ENCODE measurements around the gene NYNRIN. TPM values are rescaled to one million over a fixed set of nuclear protein-coding genes. Genes with fewer than 3 reads are reported as not detected.

Gene NYNRIN
- polyA plus RNA-seq, 3 donors = 0.18 to 0.84 (median 0.40) TPM

- 95% methylated on average over 18 of the region's 18 CpGs for WGBS (ENCODE audit: insufficient coverage)
- no peak for TF ChIP-seq CTCF (IDR thresholded peaks at IDR 0.05)
- no peaks in the 10 kb centered on the region for H3K27me3 ChIP-seq (ENCODE audit: control insufficient read depth in 2 of 2, insufficient read depth in 2 of 2, low read length in 2 of 2)
- Mint-ChIP-seq H3K9me3 (no peaks in the 10 kb centered on the region), H3K27me3 (ENCODE audit: low read depth in 3 of 3) (peaks cover 2 to 4% (median 2%) of the 10 kb centered on the region in 3 donors), H3K27ac (no peak overlapping the region), H3K4me3 (no peak overlapping the region), H3K4me1 (no peaks in the 10 kb centered on the region), H3K36me3 (no peaks in the 10 kb centered on the region)
- intact Hi-C loops (cut with micrococcal nuclease) = loop anchor here in 1 of 2 donors (5.0 kb wide), 1 partner anchor 35 kb away; no protein-coding TSS in a partner anchor
- H3K4me3 ChIP-seq (replicated peaks in 1 of 3; ENCODE audit: low read depth in 2 of 3, low read length in 3 of 3) = no peak overlapping the region
- no peak overlapping the region for H3K27ac ChIP-seq (ENCODE audit: low read depth in 1 of 2, low read length in 2 of 2)
- no peaks in the 10 kb centered on the region for H3K9me3 ChIP-seq (replicated peaks in 1 of 2; ENCODE audit: control insufficient read depth in 1 of 2, insufficient read depth in 1 of 2, low read length in 2 of 2)
- H3K4me1 ChIP-seq (ENCODE audit: control insufficient read depth in 1 of 2, insufficient read depth in 2 of 2, low read length in 2 of 2) = no peaks in the 10 kb centered on the region
- no peak for DNase-seq
- H3K9ac ChIP-seq (ENCODE audit: insufficient read depth, low read length, poor library complexity, severe bottlenecking) = no peak overlapping the region
- no peaks in the 10 kb centered on the region for H4K20me1 ChIP-seq (ENCODE audit: insufficient read depth, low read length)
- H3K4me2 ChIP-seq (replicated peaks; ENCODE audit: extremely low read depth, low read length, poor library complexity, severe bottlenecking) = no peak overlapping the region
- H2AFZ ChIP-seq (ENCODE audit: insufficient read depth, low read depth, low read length, poor library complexity, severe bottlenecking) = no peak overlapping the region
- H3K79me2 ChIP-seq (ENCODE audit: insufficient read depth, low read length) = no peaks in the 10 kb centered on the region
- no peaks in the 10 kb centered on the region for H3K36me3 ChIP-seq (replicated peaks in 1 of 2; ENCODE audit: control insufficient read depth in 1 of 2, insufficient read depth in 2 of 2, low read length in 2 of 2)
Observed at GRCh38 chr14:24407608-24408325, 9.0 kb downstream of the NYNRIN start.

- H3K4me2 ChIP-seq (replicated peaks; ENCODE audit: extremely low read depth, low read length, poor library complexity, severe bottlenecking) = no peak overlapping the region
- no peaks in the 10 kb centered on the region for H3K4me1 Mint-ChIP-seq
- no peak overlapping the region for H2AFZ ChIP-seq (ENCODE audit: insufficient read depth, low read depth, low read length, poor library complexity, severe bottlenecking)
- H3K27ac ChIP-seq (ENCODE audit: low read depth in 1 of 2, low read length in 2 of 2) = no peak overlapping the region
- WGBS (ENCODE audit: insufficient coverage) = 27% methylated on average over 3 of the region's 3 CpGs
- no peaks in the 10 kb centered on the region for H3K4me1 ChIP-seq (ENCODE audit: control insufficient read depth in 1 of 2, insufficient read depth in 2 of 2, low read length in 2 of 2)
- H3K27me3 ChIP-seq (ENCODE audit: control insufficient read depth in 2 of 2, insufficient read depth in 2 of 2, low read length in 2 of 2) = no peaks in the 10 kb centered on the region
- intact Hi-C loops (cut with micrococcal nuclease) = loop anchor here in 1 of 2 donors (5.0 kb wide), 1 partner anchor 36 kb away; no protein-coding TSS in a partner anchor
- no peaks in the 10 kb centered on the region for H3K9me3 Mint-ChIP-seq
- peaks cover 0 to 4% (median 2%) of the 10 kb centered on the region in 3 donors for H3K27me3 Mint-ChIP-seq (ENCODE audit: low read depth in 3 of 3)
- no peaks in the 10 kb centered on the region for H3K36me3 Mint-ChIP-seq
- no peak overlapping the region for H3K27ac Mint-ChIP-seq
- H4K20me1 ChIP-seq (ENCODE audit: insufficient read depth, low read length) = no peaks in the 10 kb centered on the region
- no peaks in the 10 kb centered on the region for H3K9me3 ChIP-seq (replicated peaks in 1 of 2; ENCODE audit: control insufficient read depth in 1 of 2, insufficient read depth in 1 of 2, low read length in 2 of 2)
- H3K79me2 ChIP-seq (ENCODE audit: insufficient read depth, low read length) = no peaks in the 10 kb centered on the region
- no peaks in the 10 kb centered on the region for H3K36me3 ChIP-seq (replicated peaks in 1 of 2; ENCODE audit: control insufficient read depth in 1 of 2, insufficient read depth in 2 of 2, low read length in 2 of 2)
- no peak for TF ChIP-seq CTCF (IDR thresholded peaks at IDR 0.05)
- no peak for DNase-seq
- no peak overlapping the region for H3K9ac ChIP-seq (ENCODE audit: insufficient read depth, low read length, poor library complexity, severe bottlenecking)
- no peak overlapping the region for H3K4me3 ChIP-seq (replicated peaks in 1 of 3; ENCODE audit: low read depth in 2 of 3, low read length in 3 of 3)
- no peak overlapping the region for H3K4me3 Mint-ChIP-seq
Observed at GRCh38 chr14:24408764-24409163, 10.0 kb downstream of the NYNRIN start.

All from CD14-positive monocyte (primary cell).